Activated naive CD8-positive, alpha-beta T cell treated with anti-CD3 and anti-CD28 coated beads, Interleukin-2, amount 50 U/mL, for 24 hours (primary cell): ENCODE measurements around the gene FADS1.

Experiments used
- ATAC-seq: fragments of 150-1000 bp; cut with Tn5 transposase; one replicate; pipeline ENCODE4 v1.10.0; 2021
- DNase-seq: peaks from one replicate; pipeline ENCODE4 v3.0.0; 2021
- H3K27ac Mint-ChIP-seq: one replicate; pipeline ENCODE4 v1.8.0; 2021; ENCODE audit warnings: mild to moderate bottlenecking, mixed read lengths
- H3K27me3 Mint-ChIP-seq: one replicate; pipeline ENCODE4 v1.8.0; 2021; ENCODE audit warnings: mixed read lengths
- H3K36me3 Mint-ChIP-seq: one replicate; pipeline ENCODE4 v1.8.0; 2021; ENCODE audit warnings: low read depth, mixed read lengths
- H3K4me1 Mint-ChIP-seq: one replicate; pipeline ENCODE4 v1.8.0; 2021; ENCODE audit warnings: mixed read lengths
- H3K4me3 Mint-ChIP-seq: one replicate; pipeline ENCODE4 v1.8.0; 2021; ENCODE audit warnings: mild to moderate bottlenecking, moderate library complexity, mixed read lengths
- H3K9me3 Mint-ChIP-seq: one replicate; pipeline ENCODE4 v1.8.0; 2021; ENCODE audit warnings: mixed read lengths

Gene FADS1

DNA sequence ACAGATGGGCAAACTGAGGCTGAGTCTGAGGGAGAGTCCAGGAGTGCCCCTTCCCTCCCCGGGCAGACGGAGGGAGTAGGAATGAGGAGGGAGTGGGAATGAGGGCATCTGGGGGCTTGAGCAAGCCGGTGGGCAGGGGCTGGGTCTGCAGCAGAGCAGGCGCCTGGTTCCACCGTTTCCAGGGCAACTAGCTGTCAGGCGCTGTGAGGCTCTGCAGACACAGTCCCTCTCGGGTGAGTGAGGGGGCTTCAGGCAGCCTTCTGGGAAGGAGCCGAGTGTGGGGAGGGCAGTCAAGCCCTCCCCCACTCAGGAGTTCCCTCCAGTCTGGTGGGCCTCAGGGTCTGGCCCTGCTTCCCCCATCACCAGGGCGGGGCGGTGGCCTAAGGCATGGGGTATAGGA is 43.4 kb downstream of the FADS1 start:
- DNase-seq (no peak), ATAC-seq (no peak)
- peaks cover 12% of the 10 kb centered on the region for H3K4me1 Mint-ChIP-seq
- H3K9me3 Mint-ChIP-seq = no peaks in the 10 kb centered on the region
- H3K4me3 Mint-ChIP-seq = no peak overlapping the region
- no peak overlapping the region for H3K27ac Mint-ChIP-seq
- H3K27me3 Mint-ChIP-seq = no peaks in the 10 kb centered on the region
- no peaks in the 10 kb centered on the region for H3K36me3 Mint-ChIP-seq

DNA sequence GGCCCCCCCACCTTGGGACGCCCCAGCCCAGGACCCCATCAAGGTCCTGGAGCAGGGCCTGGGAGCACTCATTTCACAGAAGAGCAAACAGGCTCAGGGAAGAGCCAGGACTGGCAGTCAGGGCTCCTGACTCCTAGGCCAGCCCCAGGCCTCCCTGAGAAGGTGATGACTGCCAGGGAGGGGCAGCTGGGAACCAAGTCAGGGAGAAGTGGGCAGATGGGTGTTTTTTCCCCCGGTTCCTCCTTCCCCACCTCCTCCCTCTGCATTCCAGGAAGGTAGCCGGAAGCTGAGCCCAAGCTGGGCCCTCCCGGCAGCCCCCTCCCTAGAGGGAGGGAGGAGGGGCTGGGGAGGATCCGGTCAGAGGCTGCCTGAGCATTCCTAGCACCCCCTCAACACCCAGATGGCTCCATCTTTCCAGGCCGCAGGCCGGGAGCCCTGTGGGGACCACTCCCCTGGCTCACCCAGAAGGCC is 44.8 kb downstream of the FADS1 start:
- Mint-ChIP-seq H3K36me3 (no peaks in the 10 kb centered on the region), H3K27ac (no peak overlapping the region), H3K27me3 (no peaks in the 10 kb centered on the region), H3K4me3 (no peak overlapping the region), H3K4me1 (peaks cover 6% of the 10 kb centered on the region), H3K9me3 (no peaks in the 10 kb centered on the region)
- no peak for DNase-seq
- no peak for ATAC-seq

DNA sequence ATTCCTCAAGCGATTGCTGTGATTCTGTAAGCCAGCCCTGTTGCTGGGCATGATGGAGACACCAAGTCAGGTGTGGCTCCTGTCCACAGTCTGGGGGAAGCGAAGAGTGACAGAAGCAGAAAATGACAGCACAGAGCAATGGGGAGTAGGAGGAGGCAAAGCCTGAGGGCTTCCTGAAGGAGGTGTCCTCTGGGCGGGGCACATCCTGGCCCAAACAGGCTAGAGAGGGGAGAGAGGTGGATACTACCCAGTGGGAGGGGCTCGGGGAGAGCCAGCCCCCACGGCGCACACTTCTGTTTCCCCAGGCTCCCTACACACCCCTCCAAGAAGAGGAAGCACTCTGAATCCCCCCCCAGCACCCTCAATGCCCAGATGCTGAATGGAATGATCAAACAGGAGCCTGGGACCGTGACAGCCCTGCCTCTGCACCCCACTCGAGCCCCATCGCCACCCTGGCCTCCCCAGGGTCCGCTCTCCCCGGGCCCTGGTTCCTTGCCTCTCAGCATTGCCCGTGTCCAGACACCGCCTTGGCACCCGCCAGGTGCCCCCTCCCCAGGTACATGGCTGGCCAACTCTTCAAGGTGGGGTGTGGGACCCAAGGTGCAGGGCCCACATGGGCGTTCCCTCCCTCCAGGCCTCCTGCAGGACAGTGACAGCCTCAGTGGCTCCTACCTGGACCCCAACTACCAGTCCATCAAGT is 45.5 kb downstream of the FADS1 start:
- H3K4me1 Mint-ChIP-seq = no peaks in the 10 kb centered on the region
- H3K27ac Mint-ChIP-seq = no peak overlapping the region
- no peaks in the 10 kb centered on the region for H3K36me3 Mint-ChIP-seq
- ATAC-seq = no peak
- H3K4me3 Mint-ChIP-seq = no peak overlapping the region
- DNase-seq = no peak
- no peaks in the 10 kb centered on the region for H3K27me3 Mint-ChIP-seq
- H3K9me3 Mint-ChIP-seq = no peaks in the 10 kb centered on the region

DNA sequence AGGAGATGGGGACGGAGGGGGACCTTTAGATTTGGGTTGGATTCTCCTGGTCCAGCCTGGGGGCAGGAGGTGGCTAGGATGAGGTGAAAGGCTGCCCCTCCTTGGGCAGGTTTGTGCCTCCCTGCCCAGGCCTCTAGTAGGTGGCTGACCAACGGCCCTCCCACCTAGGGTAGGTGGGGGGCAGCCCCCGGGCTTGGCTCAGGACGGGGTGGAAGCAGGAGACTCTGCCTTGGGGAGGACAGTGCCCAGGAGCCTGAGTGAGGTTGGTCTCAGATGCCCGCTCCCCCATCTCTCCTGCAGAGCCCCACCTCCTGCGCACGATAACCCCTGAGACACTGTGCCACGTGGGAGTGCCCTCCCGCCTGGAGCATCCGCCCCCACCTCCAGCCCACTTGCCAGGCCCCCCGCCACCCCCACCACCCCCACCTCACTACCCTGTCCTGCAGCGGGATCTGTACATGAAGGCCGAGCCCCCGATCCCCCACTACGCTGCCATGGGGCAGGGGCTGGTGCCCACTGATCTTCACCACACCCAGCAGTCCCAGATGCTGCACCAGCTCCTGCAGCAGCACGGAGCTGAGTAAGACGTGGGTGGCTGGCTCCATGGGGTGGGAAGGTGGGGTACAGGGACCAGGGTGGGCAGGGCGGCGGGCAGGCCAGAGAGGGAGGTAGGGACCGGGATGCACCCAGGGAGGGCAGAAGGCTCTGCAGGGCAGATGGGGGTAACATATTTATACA is 46.7 kb downstream of the FADS1 start:
- Mint-ChIP-seq H3K27me3 (no peaks in the 10 kb centered on the region), H3K4me1 (no peaks in the 10 kb centered on the region), H3K4me3 (no peak overlapping the region), H3K27ac (no peak overlapping the region), H3K9me3 (no peaks in the 10 kb centered on the region), H3K36me3 (no peaks in the 10 kb centered on the region)
- DNase-seq (no peak), ATAC-seq (no peak)

DNA sequence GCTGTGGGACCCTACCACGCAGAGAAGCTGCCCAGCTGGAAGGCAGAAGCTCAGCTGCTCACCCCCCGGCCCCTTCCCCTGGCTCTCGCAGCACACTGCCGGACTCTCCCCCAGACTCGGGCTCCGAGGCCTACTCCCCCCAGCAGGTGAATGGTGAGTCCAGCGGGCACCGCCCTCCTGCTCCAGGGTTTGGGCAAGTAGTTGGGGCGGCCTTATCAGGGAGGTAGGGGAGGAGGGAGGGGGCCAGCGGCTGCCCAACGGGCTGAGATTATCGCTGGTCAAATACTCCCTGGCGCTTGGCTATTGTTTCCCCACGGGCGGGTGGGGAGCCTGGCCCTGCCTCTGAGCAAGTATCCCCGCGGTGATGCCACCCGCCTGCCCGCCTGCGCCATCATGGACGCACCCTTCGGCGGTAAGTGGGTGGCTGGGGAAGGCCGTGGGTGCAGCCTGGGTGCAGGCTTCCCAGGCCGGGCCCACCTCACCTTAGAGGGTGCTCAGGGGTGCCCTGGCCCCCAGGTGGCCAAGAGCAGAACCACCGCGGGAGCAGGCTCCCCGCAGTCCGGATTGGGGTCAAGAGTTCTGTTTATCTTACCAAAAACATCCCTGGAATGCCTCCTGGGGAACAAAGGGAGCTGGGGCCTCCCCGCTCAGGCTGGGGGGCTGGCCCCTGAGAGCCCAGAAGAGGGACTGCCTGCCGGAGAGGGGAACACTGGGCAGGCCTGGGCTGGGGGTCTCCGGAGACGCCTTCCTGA is 47.5 kb downstream of the FADS1 start:
- Mint-ChIP-seq H3K9me3 (no peaks in the 10 kb centered on the region), H3K36me3 (no peaks in the 10 kb centered on the region), H3K27me3 (no peaks in the 10 kb centered on the region), H3K4me1 (no peaks in the 10 kb centered on the region), H3K4me3 (no peak overlapping the region), H3K27ac (no peak overlapping the region)
- DNase-seq (no peak), ATAC-seq (no peak)

DNA sequence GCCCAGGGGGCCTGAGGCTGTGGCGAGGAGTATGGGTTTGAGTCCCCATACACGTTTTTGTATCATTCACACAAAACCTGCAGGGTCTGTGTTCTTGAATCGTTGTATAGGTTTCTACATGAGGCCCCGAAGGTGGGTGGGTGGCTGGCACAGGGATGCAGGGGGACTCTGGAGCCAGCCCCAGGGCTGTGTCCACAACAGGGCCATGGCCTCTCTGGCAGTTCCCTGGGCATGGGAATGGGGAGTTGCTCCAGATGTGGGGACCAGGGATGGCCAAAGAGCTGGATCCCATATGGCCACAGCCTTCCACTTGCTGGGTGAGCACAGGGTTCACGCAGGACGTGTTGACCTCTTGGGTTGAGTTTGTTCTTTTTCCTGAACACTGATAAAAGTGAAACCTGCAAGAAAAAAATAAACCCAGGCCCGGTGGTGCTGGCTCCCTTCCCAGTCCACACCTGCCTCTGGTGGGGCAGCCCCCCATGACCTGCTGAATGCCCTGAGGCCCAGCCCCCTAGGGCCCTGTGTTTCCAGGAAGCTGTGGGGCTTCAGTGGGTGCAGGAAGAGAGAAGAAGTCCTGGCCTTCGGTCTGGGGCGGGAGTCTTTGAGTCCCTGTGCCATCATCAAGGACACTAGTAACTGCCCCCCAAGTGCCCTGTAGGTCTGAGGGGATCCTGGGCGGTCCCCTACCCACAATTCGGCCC is 48.3 kb downstream of the FADS1 start:
- H3K4me1 Mint-ChIP-seq = no peaks in the 10 kb centered on the region
- no peak overlapping the region for H3K4me3 Mint-ChIP-seq
- H3K27me3 Mint-ChIP-seq = no peaks in the 10 kb centered on the region
- no peak for DNase-seq
- no peak for ATAC-seq
- no peaks in the 10 kb centered on the region for H3K36me3 Mint-ChIP-seq
- no peak overlapping the region for H3K27ac Mint-ChIP-seq
- no peaks in the 10 kb centered on the region for H3K9me3 Mint-ChIP-seq

DNA sequence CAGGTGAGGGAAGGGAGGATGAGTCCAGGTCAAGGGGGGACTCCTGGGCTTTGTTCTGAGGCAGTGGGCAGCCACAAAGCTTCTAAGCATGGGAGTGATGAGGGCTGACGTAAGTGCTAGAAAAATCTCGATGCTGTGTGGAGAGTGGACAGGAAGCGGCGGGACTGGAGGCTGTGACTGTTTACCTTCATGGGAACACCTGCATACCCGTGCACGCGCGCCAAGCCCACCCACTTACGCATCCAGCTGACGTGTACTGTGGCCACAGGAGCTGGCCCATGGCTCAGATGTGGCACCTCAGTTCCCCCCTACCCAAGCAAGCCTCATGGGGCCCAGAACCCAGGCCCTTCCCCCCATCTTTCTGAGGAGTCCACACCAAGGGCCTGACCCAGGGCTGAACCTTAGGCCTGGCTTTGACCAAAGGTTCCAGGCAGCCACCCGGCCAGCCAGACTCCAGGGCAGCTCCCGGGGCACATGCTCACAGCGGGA is 50.4 kb downstream of the FADS1 start:
- Mint-ChIP-seq H3K27me3 (peaks cover 5% of the 10 kb centered on the region), H3K27ac (no peak overlapping the region), H3K4me1 (no peaks in the 10 kb centered on the region), H3K4me3 (no peak overlapping the region), H3K36me3 (no peaks in the 10 kb centered on the region), H3K9me3 (no peaks in the 10 kb centered on the region)
- DNase-seq = no peak
- no peak for ATAC-seq

DNA sequence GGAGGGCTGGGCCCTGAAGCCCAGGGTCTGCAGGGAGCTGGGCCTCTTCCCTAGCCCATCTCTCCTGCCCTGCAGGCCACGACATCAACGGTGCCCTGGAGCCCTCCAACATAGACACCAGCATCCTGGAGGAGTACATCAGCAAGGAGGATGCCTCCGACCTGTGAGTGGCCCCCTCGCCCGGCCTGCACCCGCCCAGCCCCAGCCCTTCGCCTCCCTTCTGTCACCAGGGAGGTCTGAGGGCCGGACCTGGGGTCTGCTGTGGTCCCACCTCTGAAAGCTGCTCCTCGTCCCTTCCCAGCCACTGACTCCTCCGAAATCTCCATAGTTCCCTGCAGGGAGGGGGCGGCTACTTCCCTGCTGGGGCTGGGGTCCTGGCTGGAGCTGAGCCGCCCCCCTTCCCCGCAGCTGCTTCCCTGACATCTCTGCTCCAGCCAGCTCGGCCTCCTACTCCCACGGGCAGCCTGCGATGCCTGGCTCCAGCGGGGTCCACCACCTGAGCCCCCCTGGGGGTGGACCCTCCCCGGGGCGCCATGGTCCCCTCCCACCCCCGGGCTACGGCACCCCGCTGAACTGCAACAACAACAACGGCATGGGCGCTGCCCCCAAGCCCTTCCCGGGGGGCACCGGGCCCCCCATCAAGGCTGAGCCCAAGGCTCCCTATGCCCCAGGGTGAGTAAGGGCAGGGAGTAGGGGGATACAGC is 51.1 kb downstream of the FADS1 start:
- no peak overlapping the region for H3K27ac Mint-ChIP-seq
- peaks cover 5% of the 10 kb centered on the region for H3K27me3 Mint-ChIP-seq
- no peaks in the 10 kb centered on the region for H3K36me3 Mint-ChIP-seq
- H3K9me3 Mint-ChIP-seq = no peaks in the 10 kb centered on the region
- DNase-seq (no peak), ATAC-seq (no peak)
- no peaks in the 10 kb centered on the region for H3K4me1 Mint-ChIP-seq
- no peak overlapping the region for H3K4me3 Mint-ChIP-seq

DNA sequence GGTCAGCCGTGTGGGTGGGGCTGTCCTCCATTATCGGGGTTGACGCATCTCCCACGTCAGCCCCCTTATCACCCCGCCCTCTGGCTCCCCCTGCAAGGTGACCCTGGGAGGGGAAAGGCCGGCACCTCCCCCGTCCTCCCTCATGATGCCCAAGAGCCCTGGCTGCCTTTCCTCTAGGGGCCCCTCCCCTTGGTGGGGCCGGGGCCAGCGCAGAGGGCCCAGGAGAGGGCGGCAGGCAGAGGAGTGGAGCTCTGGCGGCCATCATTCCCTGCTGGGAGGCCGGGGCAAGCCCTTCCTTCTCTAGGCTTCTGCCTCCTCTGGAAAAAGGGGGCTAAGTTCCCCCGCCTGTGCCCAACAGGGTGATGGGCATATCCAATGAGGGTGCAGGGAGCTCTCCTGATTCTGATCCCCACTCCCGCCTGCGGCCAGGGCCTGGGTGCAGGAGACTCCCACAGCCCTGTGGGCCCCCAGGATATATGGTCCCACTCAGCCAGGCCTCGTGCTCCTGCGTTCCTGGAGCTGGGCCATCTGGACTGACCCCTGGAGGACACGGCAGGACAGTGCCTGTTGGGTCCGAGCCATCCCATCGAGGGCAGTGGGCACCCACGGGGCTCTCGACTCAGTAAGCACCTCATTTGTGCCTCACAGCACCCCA is 52.1 kb downstream of the FADS1 start:
- no peak overlapping the region for H3K27ac Mint-ChIP-seq
- no peaks in the 10 kb centered on the region for H3K4me1 Mint-ChIP-seq
- no peak for ATAC-seq
- peaks cover 5% of the 10 kb centered on the region for H3K27me3 Mint-ChIP-seq
- no peaks in the 10 kb centered on the region for H3K9me3 Mint-ChIP-seq
- H3K36me3 Mint-ChIP-seq = no peaks in the 10 kb centered on the region
- no peak for DNase-seq
- no peak overlapping the region for H3K4me3 Mint-ChIP-seq

DNA sequence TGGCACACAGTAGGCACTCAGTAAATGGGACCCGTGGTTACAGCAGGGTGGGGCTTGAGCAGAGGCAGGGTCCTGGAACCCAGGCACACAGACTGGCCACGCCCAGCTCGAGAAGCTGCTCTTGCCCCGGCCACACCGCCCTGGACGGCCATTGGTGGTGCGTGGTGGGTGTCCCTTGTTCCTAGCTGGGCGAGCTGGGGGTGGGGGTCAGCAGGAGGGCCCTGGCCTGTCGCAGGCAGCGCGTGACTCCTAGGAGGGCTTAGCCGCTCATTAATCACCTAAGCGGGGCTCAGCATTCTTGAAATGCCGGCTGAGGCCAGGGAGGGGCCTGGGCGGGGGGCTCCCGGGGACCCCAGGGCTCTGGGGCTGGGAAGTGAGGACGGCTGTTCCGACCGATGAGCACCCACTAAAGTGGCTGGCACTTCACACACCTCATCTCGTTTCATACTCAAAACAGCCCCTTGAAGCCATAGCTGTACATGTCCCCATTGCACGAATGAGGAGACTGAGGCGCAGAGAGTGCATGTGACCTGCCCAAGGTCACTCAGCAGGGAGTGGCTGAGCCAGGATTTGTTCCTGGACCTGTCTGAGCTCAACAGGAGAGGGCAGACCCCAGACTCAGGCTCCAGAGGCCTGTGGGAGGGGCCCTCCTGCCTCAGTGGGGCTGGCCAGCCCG is 52.7 kb downstream of the FADS1 start:
- Mint-ChIP-seq H3K36me3 (no peaks in the 10 kb centered on the region), H3K9me3 (no peaks in the 10 kb centered on the region), H3K27me3 (peaks cover 5% of the 10 kb centered on the region), H3K4me3 (no peak overlapping the region), H3K27ac (no peak overlapping the region), H3K4me1 (no peaks in the 10 kb centered on the region)
- DNase-seq (no peak), ATAC-seq (no peak)

DNA sequence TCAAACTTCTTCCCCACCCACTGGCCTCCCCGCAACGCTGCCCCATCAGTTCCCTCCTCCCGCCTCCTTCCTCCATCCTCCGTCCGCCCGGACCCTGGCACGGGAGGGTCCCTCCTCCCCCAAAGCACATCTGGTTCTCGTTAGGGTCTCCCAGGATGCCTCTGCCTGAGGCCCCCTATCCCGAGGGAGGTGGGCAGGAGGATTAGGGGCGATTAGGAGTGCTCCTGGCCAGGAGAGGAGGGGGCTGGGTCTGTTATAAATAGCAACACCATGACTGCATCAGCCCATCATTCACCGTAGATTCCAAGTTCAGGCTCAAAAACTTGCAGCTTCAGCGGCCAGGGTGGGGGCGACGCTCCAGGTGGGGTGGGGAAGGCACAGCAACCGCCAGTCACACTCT is 54.0 kb downstream of the FADS1 start:
- Mint-ChIP-seq H3K4me1 (no peaks in the 10 kb centered on the region), H3K27ac (no peak overlapping the region), H3K9me3 (no peaks in the 10 kb centered on the region), H3K4me3 (no peak overlapping the region), H3K27me3 (peaks cover 5% of the 10 kb centered on the region), H3K36me3 (no peaks in the 10 kb centered on the region)
- ATAC-seq (no peak), DNase-seq (no peak)

DNA sequence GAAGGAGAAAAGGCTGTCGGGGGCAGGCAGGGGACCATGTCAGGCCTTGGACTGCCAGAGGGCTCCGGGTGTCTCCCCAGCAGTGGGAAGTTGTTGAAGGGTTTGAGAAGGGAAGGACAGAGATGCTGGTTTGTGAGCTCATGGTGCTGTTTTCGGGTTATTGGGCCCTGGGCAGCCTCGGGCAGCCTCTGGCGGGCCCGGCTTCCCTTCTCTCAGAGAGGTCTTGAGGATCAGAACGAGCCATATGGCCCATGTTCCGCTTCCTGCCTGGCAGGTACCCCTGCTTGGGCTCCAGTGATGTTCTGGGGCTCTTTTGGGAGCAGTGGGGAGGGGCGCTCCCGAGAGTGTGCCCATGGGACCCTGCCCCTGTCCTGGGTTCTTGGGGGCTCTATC is 54.6 kb downstream of the FADS1 start:
- Mint-ChIP-seq H3K9me3 (no peaks in the 10 kb centered on the region), H3K27me3 (peaks cover 5% of the 10 kb centered on the region), H3K36me3 (no peaks in the 10 kb centered on the region), H3K4me3 (no peak overlapping the region), H3K27ac (no peak overlapping the region), H3K4me1 (peaks cover under 1% of the 10 kb centered on the region)
- DNase-seq (no peak), ATAC-seq (no peak)
